Heart right ventricle (tissue), 16 donors: ENCODE data around the gene NOS1AP. TPM values are rescaled to one million over a fixed set of nuclear protein-coding genes. Genes with fewer than 3 reads are reported as not detected.

Source experiments
- ATAC-seq, 8 donors: fragments of 200-7000 bp; cut with Tn5 transposase; one replicate each; pipeline ENCODE4 v1.9.1; 2020; ENCODE audit warnings: mild to moderate bottlenecking in 8 of 8, moderate library complexity in 8 of 8, moderate number of reproducible peaks in 1 of 8
- DNase-seq, 2 donors: peaks; one replicate each; pipeline ENCODE4 v3.0.0-alpha.2; 2020
- H3K27ac ChIP-seq, 10 donors: fragments of 200-600 bp; sonication (generic) in 2 of 10; one replicate each; pipeline versions ENCODE4 v1.5.0 to v1.8.0; 2020 to 2022; ENCODE audit warnings: mild to moderate bottlenecking in 3 of 10
- H3K27me3 ChIP-seq, 7 donors: fragments of 200-600 bp; one replicate each; pipeline ENCODE4 v1.8.0; 2021 to 2022; ENCODE audit warnings: mild to moderate bottlenecking in 2 of 7
- H3K36me3 ChIP-seq, 9 donors: fragments of 200-600 bp; sonication (generic) in 1 of 9; one replicate each; pipeline versions ENCODE4 v1.5.0 to v1.8.0; 2020 to 2022; ENCODE audit warnings: mild to moderate bottlenecking in 2 of 9
- H3K4me1 ChIP-seq, 9 donors: fragments of 200-600 bp; sonication (generic) in 1 of 9; one replicate each; pipeline versions ENCODE4 v1.5.0 to v1.8.0; 2020 to 2022; ENCODE audit warnings: mild to moderate bottlenecking in 4 of 9
- H3K4me3 ChIP-seq, 10 donors: fragments of 200-600 bp; sonication (generic) in 2 of 10; one replicate each; pipeline versions ENCODE4 v1.5.0 to v1.8.0; 2020 to 2022; ENCODE audit warnings: mild to moderate bottlenecking in 7 of 10, moderate library complexity in 2 of 10
- H3K9me3 ChIP-seq, 11 donors: fragments of 200-600 bp in 10 of 11; sonication (generic) in 2 of 11; one replicate each; pipeline versions ENCODE4 v1.5.0 to v1.8.0; 2013 to 2022; ENCODE audit warnings: mild to moderate bottlenecking in 2 of 11, control low read depth in 1 of 11, moderate library complexity in 1 of 11
- WGBS, 2 donors: extraction: QIAGEN DNeasy Blood & Tissue Kit; methylation state at CpG; one replicate each; pipeline ENCODE4 v1.1.7; 2013; ENCODE audit warnings: inconsistent platforms in 1 of 2; 5-methylcytosine and 5-hydroxymethylcytosine counted together
- intact Hi-C, 10 donors: fragments of 100-400 bp; cut with DNase I; formaldehyde crosslinking; loops; one replicate each; pipeline versions ENCODE4 v1.11.1 to v1.14.2; 2022
- polyA plus RNA-seq, 2 donors: library from polyadenylated mRNA; stranded (reverse); fragments of 200-250 nt; gene quantifications; one replicate each; pipeline ENCODE4 v1.2.3, GENCODE V29; 2013
- total RNA-seq, 10 donors: library from RNA; stranded (reverse); fragmentation: NEBNext Ultra II Directional in 3 of 10; extraction: Animal tissue kit (Norgen Biotek cat#: 25700) in 3 of 10; gene quantifications; one replicate each; pipeline versions ENCODE4 v1.2.1 to v1.2.4, GENCODE V29; 2021 to 2023
- TF ChIP-seq, protein P1 (sequence below), 9 donors: fragments of 200-600 bp; sonication (generic) in 2 of 9; IDR thresholded peaks; one replicate each; pipeline versions ENCODE4 v1.5.0 to v1.8.0; 2021 to 2022; ENCODE audit warnings: antibody characterized with exemption in 9 of 9, mild to moderate bottlenecking in 5 of 9, moderate library complexity in 1 of 9
- donor health status: Arrhythmogenic right ventricular cardiomyopathy.
- donor health status: ischemic (EF 13 %, LVEDD 7.1; RV severe dilation, severe dysfunction).
- donor health status: healthy with polysubstance abuse.
- donor health status: DM: no; HTN: yes; CAD: no.
- donor health status: DM: no; HTN: no; CAD: no.
- donor health status: ischemic (EF 25% LVEDD 6.9; RV normal size, moderate dysfunction).
- donor health status: ischemic (EF 25% LVEDD 5.7; RV mildly dilated, moderate dysfunction).
- donor health status: healthy.
- donor health status: DM: yes; HTN: yes; CAD: no.
- donor health status: Ischemic cardiomyopathy.
- donor health status: ischemic (EF 35%, LVEDD 5.7; RV mildly dilated, moderate dysfunction).
- donor health status: nonischemic (EF 11% LVEDD 7.7; RV severe dilation, severe dysfunction).
- donor health status: DM: yes; HTN: yes; CAD: no.
- donor health status: PGD.
- donor health status: ischemic (EF 29% LVEDD 5.4; RV normal size, mild dysfunction).
- donor health status: nonischemic (EF 23%, LVEDD 6.1; RV moderate dilation, normal function).

Gene NOS1AP
- total and polyA plus RNA-seq, 12 donors, result 0.19 to 7.1 (median 4.6) TPM

DNA sequence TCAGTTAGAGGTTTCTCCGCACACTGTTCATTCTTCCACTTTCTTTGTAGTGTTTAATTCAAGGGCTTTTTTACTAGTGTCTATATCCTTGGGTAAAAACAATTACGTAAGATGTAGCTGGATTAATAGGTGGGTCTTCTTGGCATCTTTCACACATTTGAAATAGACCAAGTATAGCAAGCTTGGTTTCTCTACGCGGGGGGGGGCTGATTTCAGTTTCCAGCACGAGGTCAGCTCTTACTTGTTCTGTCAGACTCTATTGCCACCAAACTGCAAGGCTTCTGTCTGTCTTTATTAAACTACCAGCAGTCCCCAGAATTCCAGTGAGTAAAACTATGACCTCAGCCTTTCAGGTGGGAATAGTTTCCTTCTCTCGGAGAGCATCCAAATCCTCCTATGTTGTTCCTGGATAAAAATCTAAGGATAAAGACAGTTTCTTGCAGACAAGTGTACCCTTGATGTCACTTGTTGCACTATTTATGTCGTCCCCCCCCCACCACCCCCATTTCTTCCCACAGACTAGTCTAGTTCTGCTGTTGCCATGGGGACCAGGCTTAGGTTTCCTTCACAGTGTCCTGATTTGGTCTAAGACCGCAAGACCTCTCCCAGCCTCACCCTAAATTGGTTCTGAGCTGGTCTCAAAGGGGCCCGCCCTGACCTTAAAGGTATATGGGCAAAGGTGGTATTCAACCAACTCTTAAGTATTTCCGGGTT, 290.2 kb downstream of the NOS1AP start:
- intact Hi-C loops, result no loop called here
- no peak overlapping the region for H3K27ac ChIP-seq
- no peaks in the 10 kb centered on the region for H3K27me3 ChIP-seq
- 93 to 94% methylated on average over 10 of the region's 10 CpGs for WGBS, 2 donors
- DNase-seq (no peak), ATAC-seq (no peak)
- peaks cover 0 to 13% (median 0%) of the 10 kb centered on the region in 9 donors for H3K4me1 ChIP-seq
- TF ChIP-seq, protein P1, sequence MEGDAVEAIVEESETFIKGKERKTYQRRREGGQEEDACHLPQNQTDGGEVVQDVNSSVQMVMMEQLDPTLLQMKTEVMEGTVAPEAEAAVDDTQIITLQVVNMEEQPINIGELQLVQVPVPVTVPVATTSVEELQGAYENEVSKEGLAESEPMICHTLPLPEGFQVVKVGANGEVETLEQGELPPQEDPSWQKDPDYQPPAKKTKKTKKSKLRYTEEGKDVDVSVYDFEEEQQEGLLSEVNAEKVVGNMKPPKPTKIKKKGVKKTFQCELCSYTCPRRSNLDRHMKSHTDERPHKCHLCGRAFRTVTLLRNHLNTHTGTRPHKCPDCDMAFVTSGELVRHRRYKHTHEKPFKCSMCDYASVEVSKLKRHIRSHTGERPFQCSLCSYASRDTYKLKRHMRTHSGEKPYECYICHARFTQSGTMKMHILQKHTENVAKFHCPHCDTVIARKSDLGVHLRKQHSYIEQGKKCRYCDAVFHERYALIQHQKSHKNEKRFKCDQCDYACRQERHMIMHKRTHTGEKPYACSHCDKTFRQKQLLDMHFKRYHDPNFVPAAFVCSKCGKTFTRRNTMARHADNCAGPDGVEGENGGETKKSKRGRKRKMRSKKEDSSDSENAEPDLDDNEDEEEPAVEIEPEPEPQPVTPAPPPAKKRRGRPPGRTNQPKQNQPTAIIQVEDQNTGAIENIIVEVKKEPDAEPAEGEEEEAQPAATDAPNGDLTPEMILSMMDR (IDR thresholded peaks at IDR 0.05), result no peak
- no peak overlapping the region for H3K4me3 ChIP-seq
- H3K9me3 ChIP-seq, result no peaks in the 10 kb centered on the region
- no peaks in the 10 kb centered on the region for H3K36me3 ChIP-seq

GRCh38 chr1:162360237-162360873, 290.9 kb downstream of the NOS1AP start:
- H3K9me3 ChIP-seq, result no peaks in the 10 kb centered on the region
- WGBS, 2 donors, result 96 to 98% methylated on average over 10 of the region's 10 CpGs
- no peak overlapping the region for H3K4me3 ChIP-seq
- TF ChIP-seq, protein P1 (IDR thresholded peaks at IDR 0.05), result no peak
- H3K4me1 ChIP-seq, result peaks cover 0 to 13% (median 0%) of the 10 kb centered on the region in 9 donors
- H3K36me3 ChIP-seq, result peaks cover 0 to 3% (median 0%) of the 10 kb centered on the region in 9 donors
- DNase-seq (no peak), ATAC-seq (no peak)
- intact Hi-C loops, result no loop called here
- H3K27ac ChIP-seq, result no peak overlapping the region
- H3K27me3 ChIP-seq, result no peaks in the 10 kb centered on the region

DNA sequence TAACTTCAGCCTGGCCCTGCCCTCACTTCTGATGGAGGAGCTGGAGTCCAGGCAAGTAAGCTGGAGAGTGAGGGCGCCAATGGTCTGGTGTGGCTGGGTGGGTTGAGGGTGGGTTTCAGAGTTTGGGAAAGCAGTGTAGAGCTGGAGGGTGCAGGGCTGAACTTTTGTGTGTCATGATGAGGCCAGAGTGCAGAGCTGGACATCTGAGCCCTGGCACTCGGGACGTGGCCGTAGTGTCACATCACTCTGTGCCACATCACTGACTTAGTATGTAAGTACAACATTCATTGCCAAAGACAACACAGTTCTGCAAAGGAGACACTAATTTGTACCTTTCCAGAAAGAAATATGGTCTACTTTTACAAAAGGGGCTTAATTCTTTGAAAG, 291.4 kb downstream of the NOS1AP start:
- TF ChIP-seq, protein P1 (IDR thresholded peaks at IDR 0.05), result no peak
- Histone ChIP-seq H3K4me3 (no peak overlapping the region), H3K36me3 (peaks cover 0 to 6% (median 0%) of the 10 kb centered on the region in 9 donors), H3K27ac (no peak overlapping the region), H3K9me3 (no peaks in the 10 kb centered on the region), H3K27me3 (no peaks in the 10 kb centered on the region), H3K4me1 (peaks cover 0 to 13% (median 0%) of the 10 kb centered on the region in 9 donors)
- WGBS, 2 donors, result 93 to 98% methylated on average over 4 of the region's 4 CpGs
- intact Hi-C loops, result no loop called here
- no peak for DNase-seq
- ATAC-seq, result no peak

DNA sequence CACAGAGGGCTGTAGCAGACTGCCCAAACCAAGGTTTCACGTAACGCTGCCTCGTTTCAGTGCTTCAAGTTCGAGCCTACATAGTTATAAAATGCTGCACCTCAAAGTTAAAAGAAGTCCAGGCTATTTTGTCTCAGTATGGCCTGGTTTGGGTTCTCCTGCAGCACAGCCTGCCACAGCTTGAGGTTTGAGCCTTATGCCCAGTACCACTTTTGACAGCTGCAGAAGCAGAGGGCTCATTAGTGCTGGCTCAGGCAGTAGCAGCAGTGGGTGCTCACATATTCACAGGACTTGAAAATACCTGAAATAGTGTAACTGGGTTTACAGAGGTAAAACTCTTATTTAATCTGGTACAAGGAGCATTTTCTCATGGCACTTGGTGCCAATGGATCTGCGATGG, 291.9 kb downstream of the NOS1AP start:
- DNase-seq, result no peak
- 97 to 98% methylated on average over 5 of the region's 5 CpGs for WGBS, 2 donors

More for the DNA sequence above, 291.9 kb downstream of the NOS1AP start:
- intact Hi-C loops, result no loop called here
- ATAC-seq, result no peak
- H3K9me3 ChIP-seq, result no peaks in the 10 kb centered on the region
- H3K4me3 ChIP-seq, result no peak overlapping the region
- no peak overlapping the region for H3K27ac ChIP-seq
- H3K36me3 ChIP-seq, result peaks cover 0 to 11% (median 0%) of the 10 kb centered on the region in 9 donors
- TF ChIP-seq, protein P1 (IDR thresholded peaks at IDR 0.05), result no peak
- no peaks in the 10 kb centered on the region for H3K27me3 ChIP-seq
- peaks cover 0 to 13% (median 0%) of the 10 kb centered on the region in 9 donors for H3K4me1 ChIP-seq
